Kidney (tissue), 14 donors: ENCODE measurements around the gene YPEL3. TPM values are rescaled to one million over a fixed set of nuclear protein-coding genes. Genes with fewer than 3 reads are reported as not detected.

ENCODE experiments used
- DNase-seq, 5 donors: peaks; one replicate each; pipeline ENCODE4 v3.0.0-alpha.2; 2013 to 2020
- FAIRE-seq: peaks from 2 replicates; lab custom pipeline; 2012; peaks lifted over from hg19 to GRCh38; lab: Jason Lieb, UNC
- H3K27ac ChIP-seq, 2 donors: one replicate each; pipeline ENCODE4 v1.7.0; 2013; ENCODE audit warnings: low read depth in 2 of 2, low read length in 2 of 2, inconsistent platforms in 1 of 2
- H3K27me3 ChIP-seq: one replicate; pipeline ENCODE4 v1.7.1; 2013; ENCODE audit warnings: low read length, inconsistent platforms; ENCODE audit not compliant: control insufficient read depth, insufficient read depth
- H3K36me3 ChIP-seq, 3 donors: one replicate each; pipeline versions ENCODE4 v1.7.0 to v1.7.1; 2013; ENCODE audit warnings: low read length in 3 of 3, control low read depth in 1 of 3, inconsistent platforms in 1 of 3; ENCODE audit not compliant: insufficient read depth in 3 of 3, control insufficient read depth in 2 of 3
- H3K4me1 ChIP-seq, 3 donors: one replicate each; pipeline versions ENCODE4 v1.7.0 to v1.7.1; 2013; ENCODE audit warnings: low read length in 3 of 3, inconsistent platforms in 1 of 3, low read depth in 1 of 3; ENCODE audit not compliant: control insufficient read depth in 2 of 3, insufficient read depth in 2 of 3
- H3K4me3 ChIP-seq, 3 donors: one replicate each; pipeline versions ENCODE4 v1.7.0 to v1.8.1; 2013; ENCODE audit warnings: low read length in 3 of 3, control low read depth in 1 of 3, inconsistent platforms in 1 of 3
- H3K9ac ChIP-seq, 3 donors: one replicate each; pipeline versions ENCODE4 v1.7.0 to v1.7.1; 2013; ENCODE audit warnings: low read length in 3 of 3, control low read depth in 1 of 3, inconsistent platforms in 1 of 3
- H3K9me3 ChIP-seq, 3 donors: one replicate each; pipeline versions ENCODE4 v1.7.0 to v1.7.1; 2013; ENCODE audit warnings: low read length in 3 of 3, control low read depth in 1 of 3, inconsistent platforms in 1 of 3; ENCODE audit not compliant: control insufficient read depth in 2 of 3, insufficient read depth in 1 of 3
- intact Hi-C: fragments of 100-400 bp; cut with DNase I; formaldehyde crosslinking; loops from one replicate; pipeline ENCODE4 v1.11.1; 2022
- polyA plus RNA-seq: library from polyadenylated mRNA; stranded (reverse); fragments of 350-450 nt; fragmentation: Illumina TruSeq; extraction: RNeasy Lipid Tissue Mini Kit (QIAGEN cat#74804); gene quantifications from one replicate; pipeline ENCODE4 v1.2.3, GENCODE V29; 2014; ENCODE audit warnings: low read depth, low replicate concordance; ENCODE audit not compliant: insufficient read depth
- total RNA-seq: library from RNA; stranded (reverse); fragmentation: NEBNext Ultra II Directional; extraction: Animal tissue kit (Norgen Biotek cat#: 25700); gene quantifications from one replicate; pipeline ENCODE4 v1.2.1, GENCODE V29; 2021
- TF ChIP-seq, protein P1 (sequence below): IDR thresholded peaks from 3 replicates; pipeline ENCODE4 v1.5.1; 2012; ENCODE audit warnings: mild to moderate bottlenecking, moderate library complexity, borderline replicate concordance; ENCODE audit not compliant: insufficient read depth; ENCODE audit errors: extremely low read depth
- donor health status: control.
- donor health status: control.
- donor health status: control.
- donor health status: control.
- donor health status: control.
- donor health status: DM: yes; HTN: yes; CAD: no.
- donor health status: Normal renal cell carcinoma (clear cell type).

Gene YPEL3
- total and polyA plus RNA-seq, 2 donors from 2014 or later: 40.0 to 107 TPM

DNA sequence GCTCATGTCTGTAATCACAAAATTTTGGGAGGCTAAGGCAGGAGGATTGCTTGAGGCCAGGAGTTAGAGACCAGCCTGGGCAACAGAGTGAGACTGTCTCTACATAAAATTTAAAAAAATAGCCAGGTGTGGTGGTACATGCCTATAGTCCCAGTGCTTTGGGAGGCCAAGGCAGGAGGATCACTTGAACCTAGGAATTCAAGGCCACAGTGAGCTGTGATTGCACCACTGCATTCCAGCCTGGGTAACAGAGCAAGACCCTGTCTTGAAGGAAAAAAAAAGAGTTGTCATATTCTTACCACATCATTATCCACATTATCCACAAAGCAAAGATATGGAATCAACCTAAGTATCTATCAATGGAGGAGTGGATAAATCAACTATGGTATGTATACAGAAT is 48.0 kb upstream of the YPEL3 start:
- TF ChIP-seq, protein P1, sequence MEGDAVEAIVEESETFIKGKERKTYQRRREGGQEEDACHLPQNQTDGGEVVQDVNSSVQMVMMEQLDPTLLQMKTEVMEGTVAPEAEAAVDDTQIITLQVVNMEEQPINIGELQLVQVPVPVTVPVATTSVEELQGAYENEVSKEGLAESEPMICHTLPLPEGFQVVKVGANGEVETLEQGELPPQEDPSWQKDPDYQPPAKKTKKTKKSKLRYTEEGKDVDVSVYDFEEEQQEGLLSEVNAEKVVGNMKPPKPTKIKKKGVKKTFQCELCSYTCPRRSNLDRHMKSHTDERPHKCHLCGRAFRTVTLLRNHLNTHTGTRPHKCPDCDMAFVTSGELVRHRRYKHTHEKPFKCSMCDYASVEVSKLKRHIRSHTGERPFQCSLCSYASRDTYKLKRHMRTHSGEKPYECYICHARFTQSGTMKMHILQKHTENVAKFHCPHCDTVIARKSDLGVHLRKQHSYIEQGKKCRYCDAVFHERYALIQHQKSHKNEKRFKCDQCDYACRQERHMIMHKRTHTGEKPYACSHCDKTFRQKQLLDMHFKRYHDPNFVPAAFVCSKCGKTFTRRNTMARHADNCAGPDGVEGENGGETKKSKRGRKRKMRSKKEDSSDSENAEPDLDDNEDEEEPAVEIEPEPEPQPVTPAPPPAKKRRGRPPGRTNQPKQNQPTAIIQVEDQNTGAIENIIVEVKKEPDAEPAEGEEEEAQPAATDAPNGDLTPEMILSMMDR: no peak
- H3K9ac ChIP-seq: no peak overlapping the region
- no peaks in the 10 kb centered on the region for H3K36me3 ChIP-seq
- FAIRE-seq (no peak), DNase-seq (no peak)
- intact Hi-C loops: no loop called here
- peaks cover 0 to 2% (median 0%) of the 10 kb centered on the region in 3 donors for H3K9me3 ChIP-seq
- H3K27me3 ChIP-seq: no peaks in the 10 kb centered on the region
- no peaks in the 10 kb centered on the region for H3K4me1 ChIP-seq
- H3K27ac ChIP-seq: no peak overlapping the region
- H3K4me3 ChIP-seq: no peak overlapping the region

DNA sequence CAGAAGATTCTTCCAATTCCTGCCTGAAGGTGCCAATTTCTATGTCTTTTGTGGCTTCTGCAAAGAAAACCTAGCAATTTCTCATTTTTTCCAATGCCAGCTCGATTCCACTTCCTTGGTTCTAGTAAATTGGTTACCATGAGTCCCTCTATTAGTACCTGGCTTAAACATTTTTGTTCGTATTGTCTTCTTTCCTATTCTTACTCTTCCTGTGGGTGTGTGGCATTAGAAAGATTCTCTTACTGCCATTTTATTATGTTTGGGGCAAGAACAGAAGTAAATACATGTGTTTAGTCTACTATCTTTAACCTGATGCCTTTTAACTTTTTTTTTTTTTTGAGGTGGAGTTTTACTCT is 47.3 kb upstream of the YPEL3 start:
- Histone ChIP-seq H3K4me3 (no peak overlapping the region), H3K4me1 (no peaks in the 10 kb centered on the region), H3K9me3 (no peaks in the 10 kb centered on the region), H3K27ac (no peak overlapping the region), H3K36me3 (no peaks in the 10 kb centered on the region), H3K9ac (no peak overlapping the region), H3K27me3 (no peaks in the 10 kb centered on the region)
- intact Hi-C loops: no loop called here
- TF ChIP-seq, protein P1: no peak
- FAIRE-seq (no peak), DNase-seq (no peak)

DNA sequence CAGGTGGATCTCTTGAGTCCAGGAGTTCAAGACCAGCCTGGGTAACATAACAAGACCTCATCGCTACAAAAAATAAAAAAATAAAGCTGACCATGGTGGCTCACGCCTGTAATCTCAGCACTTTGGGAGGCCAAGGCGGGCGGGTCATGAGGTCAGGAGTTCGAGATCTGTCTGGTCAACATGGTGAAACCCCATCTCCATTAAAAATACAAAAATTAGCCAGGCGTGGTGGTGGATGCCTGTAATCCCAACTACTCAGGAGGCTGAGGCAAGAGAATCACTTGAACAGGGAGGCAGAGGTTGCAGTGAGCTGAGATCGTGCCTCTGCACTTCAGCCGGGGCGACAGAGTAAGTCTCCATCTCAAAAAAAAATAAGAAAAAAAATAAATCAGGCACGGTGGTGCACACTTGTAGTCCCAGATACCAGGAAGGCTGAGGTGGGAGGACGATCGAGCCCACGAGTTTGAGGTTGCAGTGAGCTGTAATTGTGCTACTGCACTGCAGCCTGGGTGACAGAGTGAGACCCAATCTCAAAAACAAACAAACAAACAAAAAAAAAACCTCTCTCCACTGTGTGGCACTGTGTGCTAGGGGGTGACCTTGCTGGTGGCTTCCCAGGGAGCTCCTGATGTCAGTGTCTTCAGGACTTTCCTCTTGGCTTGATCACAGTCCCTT is 46.8 kb upstream of the YPEL3 start:
- H3K9me3 ChIP-seq: no peaks in the 10 kb centered on the region
- no peak for DNase-seq
- no peak overlapping the region for H3K27ac ChIP-seq
- H3K36me3 ChIP-seq: no peaks in the 10 kb centered on the region
- TF ChIP-seq, protein P1: no peak
- no peaks in the 10 kb centered on the region for H3K4me1 ChIP-seq
- no peak overlapping the region for H3K9ac ChIP-seq
- no peak for FAIRE-seq
- no peak overlapping the region for H3K4me3 ChIP-seq
- intact Hi-C loops: no loop called here
- no peaks in the 10 kb centered on the region for H3K27me3 ChIP-seq

DNA sequence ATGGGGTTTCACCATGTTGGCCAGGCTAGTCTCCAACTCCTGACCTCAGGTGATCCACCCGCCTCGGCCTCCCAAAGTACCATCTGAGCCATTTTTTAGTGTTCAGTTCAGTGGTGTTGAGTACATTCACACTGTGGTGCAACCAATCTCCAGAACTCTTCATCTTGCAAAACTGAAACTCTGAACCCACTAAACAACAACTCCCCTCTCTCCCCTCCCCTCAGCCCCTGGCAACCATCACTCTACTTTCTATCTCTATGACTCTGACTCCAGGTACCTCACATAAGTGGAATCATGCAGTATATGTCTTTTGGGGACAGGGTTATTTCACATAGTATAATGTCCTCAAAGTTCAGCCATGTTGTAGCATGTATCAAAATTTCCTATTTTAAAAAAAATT is 45.7 kb upstream of the YPEL3 start:
- DNase-seq (no peak), FAIRE-seq (no peak)
- Histone ChIP-seq H3K9ac (no peak overlapping the region), H3K36me3 (no peaks in the 10 kb centered on the region), H3K9me3 (no peaks in the 10 kb centered on the region), H3K4me3 (no peak overlapping the region), H3K27me3 (no peaks in the 10 kb centered on the region), H3K4me1 (no peaks in the 10 kb centered on the region), H3K27ac (no peak overlapping the region)
- intact Hi-C loops: no loop called here
- TF ChIP-seq, protein P1: no peak
